Measurements from ENCODE around the gene LCN1. TPM values are rescaled to one million over a fixed set of nuclear protein-coding genes. Genes with fewer than 3 reads are reported as not detected.

LCN1 gene
- total RNA-seq, 2 donors from 2014 or later: not detected

DNA sequence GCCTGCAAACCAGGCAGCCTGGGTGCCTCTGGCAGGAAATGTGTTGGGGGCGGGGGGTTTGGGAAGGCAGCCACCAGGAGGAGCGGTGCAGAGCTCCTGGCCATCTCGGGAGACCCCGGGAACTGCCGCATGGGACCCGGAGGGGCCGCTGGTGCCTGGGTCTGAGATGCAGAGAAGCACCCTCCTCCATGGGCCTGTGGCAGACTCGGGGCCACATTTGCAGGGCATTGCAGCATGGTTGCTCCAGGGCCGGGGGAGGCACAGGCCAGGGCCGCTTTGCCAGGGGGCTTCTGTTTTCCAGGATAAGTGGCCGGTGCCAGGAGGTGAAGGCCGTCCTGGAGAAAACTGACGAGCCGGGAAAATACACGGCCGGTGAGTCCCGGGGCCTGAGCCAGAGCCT, 1.7 kb downstream of the LCN1 start:
- H3K27ac ChIP-seq: no peak overlapping the region
- no peaks in the 10 kb centered on the region for H3K9me3 ChIP-seq
- H3K4me1 ChIP-seq: no peaks in the 10 kb centered on the region
- no peak for DNase-seq (ENCODE audit: low spot score)
- no peaks in the 10 kb centered on the region for H3K36me3 ChIP-seq
- no peaks in the 10 kb centered on the region for H3K27me3 ChIP-seq
- H3K4me3 ChIP-seq: no peak overlapping the region
- TF ChIP-seq, protein P1, sequence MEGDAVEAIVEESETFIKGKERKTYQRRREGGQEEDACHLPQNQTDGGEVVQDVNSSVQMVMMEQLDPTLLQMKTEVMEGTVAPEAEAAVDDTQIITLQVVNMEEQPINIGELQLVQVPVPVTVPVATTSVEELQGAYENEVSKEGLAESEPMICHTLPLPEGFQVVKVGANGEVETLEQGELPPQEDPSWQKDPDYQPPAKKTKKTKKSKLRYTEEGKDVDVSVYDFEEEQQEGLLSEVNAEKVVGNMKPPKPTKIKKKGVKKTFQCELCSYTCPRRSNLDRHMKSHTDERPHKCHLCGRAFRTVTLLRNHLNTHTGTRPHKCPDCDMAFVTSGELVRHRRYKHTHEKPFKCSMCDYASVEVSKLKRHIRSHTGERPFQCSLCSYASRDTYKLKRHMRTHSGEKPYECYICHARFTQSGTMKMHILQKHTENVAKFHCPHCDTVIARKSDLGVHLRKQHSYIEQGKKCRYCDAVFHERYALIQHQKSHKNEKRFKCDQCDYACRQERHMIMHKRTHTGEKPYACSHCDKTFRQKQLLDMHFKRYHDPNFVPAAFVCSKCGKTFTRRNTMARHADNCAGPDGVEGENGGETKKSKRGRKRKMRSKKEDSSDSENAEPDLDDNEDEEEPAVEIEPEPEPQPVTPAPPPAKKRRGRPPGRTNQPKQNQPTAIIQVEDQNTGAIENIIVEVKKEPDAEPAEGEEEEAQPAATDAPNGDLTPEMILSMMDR (IDR thresholded peaks at IDR 0.05): no peak

DNA sequence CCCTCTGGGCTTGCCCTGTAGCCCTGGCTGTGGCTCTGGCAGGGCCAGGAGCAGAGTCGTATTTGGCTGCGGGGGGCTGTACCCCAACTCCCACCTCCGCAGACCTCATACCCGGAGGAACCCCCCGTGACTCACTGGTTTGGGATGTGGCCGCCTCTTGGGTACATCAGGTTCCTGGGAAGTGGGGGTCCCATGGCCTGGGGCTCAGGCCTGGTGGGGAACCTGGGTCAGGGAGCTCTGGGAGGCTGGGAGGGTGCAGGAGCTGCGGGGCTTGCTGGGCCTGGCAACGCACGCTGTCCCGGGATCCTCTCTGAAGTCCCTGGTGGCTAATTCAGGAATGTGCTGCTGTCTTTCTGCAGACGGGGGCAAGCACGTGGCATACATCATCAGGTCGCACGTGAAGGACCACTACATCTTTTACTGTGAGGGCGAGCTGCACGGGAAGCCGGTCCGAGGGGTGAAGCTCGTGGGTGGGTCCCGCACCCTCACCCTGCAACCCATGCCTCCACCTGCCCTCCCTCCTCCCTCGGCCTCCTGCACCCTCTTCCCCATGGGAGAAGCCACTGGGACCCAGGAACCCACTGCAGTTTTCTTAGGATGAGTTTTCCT, 2.4 kb downstream of the LCN1 start:
- H3K36me3 ChIP-seq: no peaks in the 10 kb centered on the region
- no peak for DNase-seq (ENCODE audit: low spot score)
- no peak overlapping the region for H3K4me3 ChIP-seq
- H3K27me3 ChIP-seq: no peaks in the 10 kb centered on the region
- TF ChIP-seq, protein P1 (IDR thresholded peaks at IDR 0.05): no peak
- no peaks in the 10 kb centered on the region for H3K4me1 ChIP-seq
- no peaks in the 10 kb centered on the region for H3K9me3 ChIP-seq
- H3K27ac ChIP-seq: no peak overlapping the region

DNA sequence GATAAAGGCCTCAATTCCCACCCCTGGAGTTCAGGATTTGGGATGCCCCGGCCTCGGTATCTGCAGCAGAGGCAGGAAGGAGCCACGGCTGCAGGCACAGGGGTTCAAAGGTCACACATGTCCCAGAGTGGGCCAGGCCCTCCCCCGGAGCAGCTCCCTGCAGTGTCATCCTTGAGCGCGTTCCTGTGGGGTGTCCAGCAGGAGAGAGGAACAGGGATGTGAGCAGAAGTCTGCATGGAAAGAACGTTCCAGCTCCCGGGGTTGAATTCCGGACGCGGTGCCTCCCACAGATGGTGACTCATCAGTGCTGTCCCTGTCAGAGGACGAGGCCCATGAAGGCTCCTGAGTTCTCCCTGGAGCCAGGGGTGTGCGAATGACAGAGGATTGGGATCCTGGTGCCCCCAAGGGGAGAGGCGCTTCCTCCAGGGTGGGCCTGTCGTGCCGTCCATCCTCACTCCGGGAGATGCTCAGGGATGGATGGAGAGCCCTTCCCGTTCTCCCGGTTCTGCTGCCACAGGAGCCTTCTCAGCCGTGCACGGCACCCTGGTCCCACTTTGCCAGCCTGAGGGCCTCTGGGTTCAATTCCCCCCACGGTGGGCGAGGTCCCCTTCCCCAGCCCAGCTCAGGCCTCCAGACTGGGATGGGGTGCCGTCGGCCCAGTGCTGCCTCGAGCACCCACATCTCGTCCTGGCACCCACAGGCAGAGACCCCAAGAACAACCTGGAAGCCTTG, 3.1 kb downstream of the LCN1 start:
- Histone ChIP-seq H3K9me3 (peaks cover 0 to 1% of the 10 kb centered on the region in 2 donors), H3K27me3 (no peaks in the 10 kb centered on the region), H3K27ac (no peak overlapping the region), H3K4me1 (no peaks in the 10 kb centered on the region), H3K36me3 (no peaks in the 10 kb centered on the region), H3K4me3 (no peak overlapping the region)
- DNase-seq (ENCODE audit: low spot score): no peak
- TF ChIP-seq, protein P1 (IDR thresholded peaks at IDR 0.05): no peak

DNA sequence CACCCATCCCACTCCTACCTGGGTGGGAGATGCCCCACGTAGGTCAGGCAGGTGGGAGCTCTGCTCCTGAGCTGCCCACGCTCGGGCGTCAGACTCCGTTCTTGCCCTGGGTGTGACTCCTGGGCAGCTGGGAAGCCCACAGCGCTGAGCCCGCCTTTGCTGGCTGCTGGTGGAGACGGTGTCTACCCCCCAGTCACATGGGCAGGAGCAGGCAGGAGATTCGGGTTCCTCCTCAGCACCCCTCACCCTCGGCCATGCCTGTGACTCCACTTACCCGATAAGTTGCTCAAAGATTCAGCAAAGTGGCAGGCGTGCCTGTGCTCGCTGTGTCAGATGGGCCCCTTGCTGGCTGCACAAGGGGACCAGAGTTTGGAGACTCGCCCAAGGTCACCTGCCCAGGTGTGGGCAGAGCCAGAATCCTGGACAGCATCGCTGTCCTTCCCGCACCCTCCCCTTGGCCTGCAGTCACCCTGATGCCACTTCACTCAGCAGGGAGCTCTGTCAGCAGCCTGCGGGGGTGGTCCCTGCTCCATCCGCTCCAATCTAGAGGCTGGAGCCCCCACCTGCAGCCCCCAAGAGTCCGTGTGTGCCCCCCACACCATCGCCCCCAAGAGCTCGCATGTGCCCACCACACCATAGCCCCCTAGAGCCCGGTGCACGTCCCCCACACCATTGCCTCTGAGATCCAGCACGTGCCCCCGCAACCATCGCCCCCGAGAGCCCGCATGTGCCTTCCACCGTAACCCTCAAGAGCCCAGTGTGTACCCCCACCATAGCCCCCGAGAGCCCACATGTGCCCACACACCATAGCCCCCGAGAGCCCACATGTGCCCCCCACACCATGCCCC, 4.2 kb downstream of the LCN1 start:
- H3K27ac ChIP-seq: no peak overlapping the region
- no peaks in the 10 kb centered on the region for H3K36me3 ChIP-seq
- no peaks in the 10 kb centered on the region for H3K27me3 ChIP-seq
- peaks cover 0 to 5% of the 10 kb centered on the region in 2 donors for H3K9me3 ChIP-seq
- TF ChIP-seq, protein P1 (IDR thresholded peaks at IDR 0.05): no peak
- H3K4me3 ChIP-seq: no peak overlapping the region
- DNase-seq (ENCODE audit: low spot score): no peak
- no peaks in the 10 kb centered on the region for H3K4me1 ChIP-seq

DNA sequence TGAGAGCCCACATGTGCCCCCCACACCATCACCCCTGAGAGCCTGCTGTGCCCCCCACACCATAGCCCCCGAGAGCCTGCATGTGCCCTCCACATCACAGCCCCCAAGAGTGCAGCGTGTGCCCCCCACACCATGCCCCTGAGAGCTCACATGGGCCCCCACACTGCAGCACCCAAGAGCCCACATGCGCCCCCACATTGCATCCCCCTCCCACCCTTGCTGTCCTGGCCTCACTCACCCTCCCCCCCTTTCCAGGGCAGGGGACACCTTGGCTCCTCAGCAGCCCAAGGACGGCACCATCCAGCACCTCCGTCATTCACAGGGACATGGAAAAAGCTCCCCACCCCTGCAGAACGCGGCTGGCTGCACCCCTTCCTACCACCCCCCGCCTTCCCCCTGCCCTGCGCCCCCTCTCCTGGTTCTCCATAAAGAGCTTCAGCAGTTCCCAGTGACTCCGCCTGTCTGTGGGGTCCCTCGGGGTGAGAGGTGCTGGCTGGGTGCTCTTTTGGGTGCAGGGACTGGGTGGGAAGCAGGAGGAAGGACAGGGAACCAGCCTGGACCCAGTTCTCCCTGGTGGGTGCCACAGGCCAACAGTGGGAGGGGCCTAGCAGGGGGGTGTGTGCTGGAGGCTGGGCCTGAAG, 5.0 kb downstream of the LCN1 start:
- DNase-seq (ENCODE audit: low spot score): no peak
- Histone ChIP-seq H3K27ac (no peak overlapping the region), H3K4me3 (no peak overlapping the region), H3K36me3 (no peaks in the 10 kb centered on the region), H3K27me3 (no peaks in the 10 kb centered on the region), H3K9me3 (peaks cover 0 to 5% of the 10 kb centered on the region in 2 donors), H3K4me1 (no peaks in the 10 kb centered on the region)
- TF ChIP-seq, protein P1 (IDR thresholded peaks at IDR 0.05): no peak
